K562 (cell line): ENCODE measurements around the gene GLIPR1L1.

Experiments
- CHD2 ChIP-seq: IDR thresholded peaks from 2 replicates; pipeline ENCODE4 v1.6.1; 2011; ENCODE audit warnings: low read depth, low read length
- CREB1 ChIP-seq, 2 experiments: sonication (generic) in 1 of 2; formaldehyde crosslinking in 1 of 2; IDR thresholded peaks; 2 replicates each; pipeline versions ENCODE4 v1.6.1 to v1.8.0; 2012 to 2022; ENCODE audit warnings: inconsistent platforms in 1 of 2, mild to moderate bottlenecking in 1 of 2, missing genetic modification reagents in 1 of 2, moderate library complexity in 1 of 2
- E4F1 ChIP-seq: fragments of 250-450 bp; sonication (Bioruptor Pico); IDR thresholded peaks from 2 replicates; pipeline ENCODE4 v1.5.0; 2021; ENCODE audit warnings: mild to moderate bottlenecking, borderline replicate concordance
- EZH2 ChIP-seq: IDR thresholded peaks from 2 replicates; pipeline ENCODE4 v1.6.1; 2012; ENCODE audit warnings: low read depth, mild to moderate bottlenecking, inconsistent platforms, low read length, borderline replicate concordance
- FOS ChIP-seq: IDR thresholded peaks from 3 replicates; pipeline ENCODE4 v1.6.1; 2011; ENCODE audit not compliant: insufficient read length; ENCODE audit errors: extremely low read depth
- FOXP4 ChIP-seq: sonication (generic); formaldehyde crosslinking; IDR thresholded peaks from 2 replicates; pipeline ENCODE4 v1.8.0; 2022; ENCODE audit warnings: mild to moderate bottlenecking, missing genetic modification reagents, borderline replicate concordance
- HLTF ChIP-seq: fragments of 450-650 bp; IDR thresholded peaks from 2 replicates; pipeline ENCODE4 v1.6.1; 2016
- JUND ChIP-seq, 2 experiments: IDR thresholded peaks; 2 replicates in 1 of 2; 3 replicates in 1 of 2; pipeline ENCODE4 v1.6.1; 2011; ENCODE audit warnings: borderline replicate concordance in 2 of 2, low read depth in 2 of 2, low read length in 2 of 2, improper control_type of control experiment in 1 of 2, missing biosample characterization in 1 of 2, missing genetic modification characterization in 1 of 2, missing genetic modification reagents in 1 of 2
- POLR2AphosphoS5 ChIP-seq: IDR thresholded peaks from 2 replicates; pipeline ENCODE4 v1.6.1; 2011; ENCODE audit warnings: mild to moderate bottlenecking, low read depth, low read length, moderate library complexity; ENCODE audit not compliant: control insufficient read depth, insufficient read depth
- PRPF4 ChIP-seq: fragments of 200-400 bp; formaldehyde crosslinking; IDR thresholded peaks from one replicate; pipeline ENCODE4 v1.6.1; 2017; ENCODE audit warnings: low read length, low read depth, mild to moderate bottlenecking; ENCODE audit not compliant: insufficient read depth, poor library complexity, severe bottlenecking
- SAFB2 ChIP-seq: fragments of 200-400 bp; formaldehyde crosslinking; IDR thresholded peaks from 2 replicates; pipeline ENCODE4 v1.6.1; 2018; ENCODE audit warnings: borderline replicate concordance, low read length, low read depth, moderate library complexity; ENCODE audit not compliant: severe bottlenecking
- SMC3 ChIP-seq: conservative IDR thresholded peaks from 2 replicates; pipeline ENCODE4 v1.6.1; 2011; ENCODE audit warnings: low read depth, low read length, improper control_type of control experiment; ENCODE audit not compliant: insufficient read depth
- ZNF175 ChIP-seq: fragments of 200-800 bp; sonication (Bioruptor generic); IDR thresholded peaks from 2 replicates; pipeline ENCODE4 v1.6.1; 2016; ENCODE audit warnings: low read depth, mild to moderate bottlenecking, missing genetic modification characterization, missing compliant biosample characterization
- ZNF766 ChIP-seq: fragments of 200-800 bp; sonication (Bioruptor generic); conservative IDR thresholded peaks from 2 replicates; pipeline ENCODE4 v1.6.1; 2016; ENCODE audit warnings: missing genetic modification characterization, missing compliant biosample characterization

- TF ChIP-seq CHD2 (no peak), FOXP4 (CRISPR knock-in tag) (no peak), HLTF (no peak), JUND (IDR thresholded peaks at IDR 0.05; ENCODE audit: borderline replicate concordance, low read depth, low read length) (no peak), JUND (tag; IDR thresholded peaks at IDR 0.05; ENCODE audit: borderline replicate concordance, low read depth, low read length) (no peak), PRPF4 (no peak), CREB1 (IDR thresholded peaks at IDR 0.05) (no peak), CREB1 (CRISPR knock-in tag; IDR thresholded peaks at IDR 0.05) (no peak), E4F1 (CRISPR knock-in tag) (no peak), FOS (no peak), ZNF766 (CRISPR knock-in tag) (no peak), POLR2AphosphoS5 (no peak), ZNF175 (CRISPR knock-in tag) (no peak), EZH2 (no peak), SMC3 (no peak), SAFB2 (no peak)
Observed at GRCh38 chr12:75323663-75324062, 10.8 kb upstream of the GLIPR1L1 start.
